ENCODE results near the gene SAMMSON.

Gene SAMMSON

DNA sequence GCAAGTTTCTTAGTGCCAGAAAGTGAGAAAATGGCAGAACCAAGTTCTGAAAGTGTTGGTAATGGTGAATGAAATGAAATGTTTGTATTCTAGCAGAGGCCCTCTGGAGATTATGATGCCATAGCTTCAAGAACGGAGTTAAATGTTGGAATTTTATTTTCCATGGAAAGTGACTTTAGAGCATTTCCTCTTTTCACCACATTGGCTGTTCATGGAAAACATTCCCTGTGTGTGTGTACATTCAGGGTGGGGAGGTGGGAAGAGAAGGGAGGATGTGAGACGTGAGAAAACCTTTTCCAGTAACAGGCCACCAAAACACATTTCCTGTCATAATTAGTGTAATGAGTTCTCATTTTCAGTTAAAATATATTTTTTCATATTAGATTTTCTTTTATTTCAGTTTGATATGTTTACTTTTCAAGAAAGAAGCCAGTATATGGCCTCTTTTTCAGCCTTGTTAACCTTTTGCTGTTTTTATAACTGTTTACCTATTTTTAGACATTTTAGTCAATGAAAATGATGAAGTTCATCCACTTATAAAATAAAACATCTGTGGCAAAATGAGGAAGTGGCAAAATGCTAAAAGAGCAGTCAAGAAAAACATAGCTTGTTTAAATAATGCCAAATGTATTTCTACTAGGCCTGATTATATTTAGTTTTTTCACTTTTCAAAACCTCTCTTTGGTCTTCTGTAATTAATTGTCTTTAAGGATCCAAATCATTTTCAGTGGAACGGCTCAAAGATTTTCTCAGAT lies 21.6 kb downstream of the SAMMSON start:
- no peak for DNase-seq

GRCh38 chr3:70028361-70028760 lies 28.8 kb downstream of the SAMMSON start:
- DNase-seq: no peak

- no peak for DNase-seq
These were observed 39.2 kb downstream of the SAMMSON start for GRCh38 chr3:70038693-70039092.

- no peak for DNase-seq
These were observed 40.9 kb downstream of the SAMMSON start for GRCh38 chr3:70040386-70040785.

- no peak for DNase-seq
These were observed 43.1 kb downstream of the SAMMSON start for GRCh38 chr3:70042641-70043040.

DNA sequence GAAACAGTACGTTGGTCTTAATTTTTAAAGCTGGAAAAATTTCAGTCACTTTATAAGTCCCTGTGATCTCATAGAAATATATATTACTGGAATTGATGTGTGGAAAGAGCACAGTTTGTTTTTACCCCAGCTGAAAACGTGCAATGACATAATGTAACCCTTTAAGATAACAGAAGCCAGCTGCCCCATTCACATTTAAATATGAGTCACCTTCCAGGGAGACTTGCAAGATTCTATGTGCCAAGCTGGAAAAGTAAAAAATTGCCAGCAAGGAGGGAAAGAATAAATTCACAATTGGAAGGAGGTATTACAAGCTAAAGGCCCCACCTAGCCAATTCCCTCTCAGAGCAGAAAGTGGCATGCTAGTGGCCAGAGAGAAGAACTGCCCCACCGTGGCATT lies 50.2 kb downstream of the SAMMSON start:
- no peak for DNase-seq

- DNase-seq: no peak
These were observed 53.8 kb downstream of the SAMMSON start for GRCh38 chr3:70053293-70053692.

- DNase-seq: no peak
These were observed 56.5 kb downstream of the SAMMSON start for GRCh38 chr3:70056081-70056480.

- no peak for DNase-seq
These were observed 57.9 kb downstream of the SAMMSON start for GRCh38 chr3:70057426-70057825.

DNA sequence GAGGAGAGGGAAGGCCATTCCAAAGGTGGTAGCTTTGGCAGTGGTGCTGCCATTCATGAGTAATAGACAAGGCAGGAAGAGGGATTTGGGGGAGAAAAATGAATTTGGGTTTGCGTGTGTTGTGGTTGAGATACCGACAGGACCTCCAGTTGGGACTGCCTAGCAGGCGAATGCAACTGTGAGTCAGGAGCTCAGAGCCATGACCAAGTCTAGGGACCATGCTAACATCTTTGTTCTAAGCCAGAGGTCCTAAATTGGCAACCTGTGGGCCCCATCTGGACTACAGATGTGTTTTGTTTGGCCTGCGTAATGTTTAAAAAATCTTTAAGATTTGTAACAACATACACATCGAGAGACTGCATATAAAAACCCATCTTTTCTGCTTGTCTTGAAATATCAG lies 61.6 kb downstream of the SAMMSON start:
- no peak for DNase-seq

DNA sequence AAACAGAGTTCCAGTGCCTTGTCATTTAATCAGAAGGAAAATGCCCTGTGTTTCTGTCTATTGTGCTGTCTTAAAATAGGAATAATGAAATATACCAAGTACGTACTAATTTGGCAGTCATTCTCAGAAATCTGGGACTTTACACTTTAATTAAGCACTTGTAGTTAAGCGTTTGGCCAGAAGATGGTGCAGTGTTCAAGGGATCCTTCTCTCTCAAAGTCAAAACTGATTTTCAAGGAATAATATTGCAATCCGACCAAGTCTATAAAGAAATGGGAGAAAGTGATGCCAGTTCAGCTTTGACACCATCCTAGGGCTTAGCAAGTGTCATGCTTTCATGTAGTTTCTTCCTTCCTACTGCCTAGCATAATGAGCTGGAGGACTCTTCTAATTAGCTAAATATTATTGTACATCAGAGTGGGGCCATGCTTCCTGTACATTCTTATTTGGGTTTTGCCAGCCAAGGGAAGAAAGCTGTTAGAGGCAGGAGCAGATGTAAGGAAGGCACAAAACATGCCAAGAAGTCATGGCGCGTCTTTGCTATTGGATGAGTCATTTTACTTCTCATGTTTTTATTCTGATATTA lies 64.8 kb downstream of the SAMMSON start:
- no peak for DNase-seq

DNA sequence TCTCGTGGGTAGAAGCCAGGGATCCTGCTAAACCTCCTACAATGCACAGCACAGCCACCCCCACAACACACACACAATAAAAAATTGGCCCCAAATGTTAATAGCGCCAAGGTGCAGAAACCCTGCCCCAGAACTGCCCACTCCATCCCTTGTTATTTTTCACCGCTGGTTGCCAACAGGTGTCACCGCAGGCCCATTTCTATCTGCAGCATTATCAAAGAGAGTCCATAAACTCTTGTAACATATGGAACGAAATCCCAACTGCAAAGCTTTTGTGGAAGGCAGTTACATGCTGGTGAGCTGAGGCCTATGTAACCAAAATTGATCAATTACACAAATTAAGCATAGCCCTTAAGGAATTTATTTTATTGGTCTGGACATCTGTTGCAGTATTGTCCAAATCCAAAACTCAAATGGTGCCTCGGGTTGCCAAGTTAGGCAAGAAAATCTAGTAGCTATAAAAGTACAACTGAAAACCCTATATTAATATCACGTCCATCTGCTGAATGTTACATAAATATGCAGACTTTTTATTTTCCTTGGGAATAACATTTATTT lies 66.2 kb downstream of the SAMMSON start:
- DNase-seq: no peak

GRCh38 chr3:70067860-70068521 lies 68.5 kb downstream of the SAMMSON start:
- no peak for DNase-seq

DNA sequence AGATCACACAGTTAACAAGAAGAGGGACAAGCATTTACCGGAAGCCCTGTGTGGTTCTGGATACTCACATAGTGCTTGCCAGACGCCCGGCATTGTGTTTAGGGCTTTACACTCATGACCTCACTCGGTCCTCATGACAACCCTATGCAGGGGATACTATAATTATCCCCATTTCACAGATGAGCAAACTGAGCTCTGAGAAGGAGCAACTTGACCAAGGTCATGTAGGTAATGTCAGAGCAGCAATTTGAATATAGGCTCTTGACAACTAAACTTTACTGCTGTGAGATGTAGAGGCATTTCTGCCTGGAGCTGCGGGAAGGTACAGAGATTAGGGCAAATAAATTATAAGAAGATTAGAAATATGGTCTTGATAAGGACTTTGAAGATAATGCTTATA lies 70.0 kb downstream of the SAMMSON start:
- DNase-seq: no peak

DNA sequence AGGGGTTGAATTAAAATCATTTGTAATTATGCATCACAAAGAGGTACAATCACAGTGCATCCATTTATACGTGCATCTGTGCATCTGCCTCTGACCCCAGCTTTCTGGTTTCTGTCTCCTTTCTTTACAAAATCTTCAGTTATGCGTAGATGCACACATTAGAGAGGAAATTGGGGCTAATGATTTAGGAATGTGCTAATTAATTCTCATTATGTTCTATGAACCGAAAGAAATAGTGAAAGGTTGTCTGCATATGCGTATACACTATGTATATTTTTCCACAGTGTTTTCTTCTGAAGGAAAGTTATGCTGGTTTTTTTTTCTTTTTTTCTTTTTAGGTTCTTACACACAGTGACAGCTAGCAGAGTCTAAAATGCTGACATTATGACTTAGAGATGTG lies 71.6 kb downstream of the SAMMSON start:
- no peak for DNase-seq

- DNase-seq: no peak
These were observed 72.6 kb downstream of the SAMMSON start for GRCh38 chr3:70072180-70072579.

- DNase-seq: no peak
These were observed 73.2 kb downstream of the SAMMSON start for GRCh38 chr3:70072754-70073153.

DNA sequence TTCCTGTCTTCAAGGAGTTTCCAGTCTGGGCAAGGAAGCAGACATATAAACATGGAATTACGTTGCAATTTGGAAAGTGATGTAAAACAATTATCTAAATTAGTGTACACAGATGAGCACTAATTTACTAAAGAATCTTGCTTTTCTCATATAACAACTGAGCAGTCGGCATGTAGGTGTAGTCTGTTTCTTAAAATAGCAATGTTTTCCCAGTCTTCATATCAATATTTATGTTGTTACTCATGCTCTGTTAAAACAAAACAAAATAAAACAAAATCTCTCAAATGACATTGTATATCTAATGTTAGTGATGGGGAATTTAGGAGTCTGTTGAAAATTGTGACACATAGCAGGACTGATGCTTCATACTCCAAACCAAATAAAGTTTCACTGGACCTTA lies 75.6 kb downstream of the SAMMSON start:
- no peak for DNase-seq

DNA sequence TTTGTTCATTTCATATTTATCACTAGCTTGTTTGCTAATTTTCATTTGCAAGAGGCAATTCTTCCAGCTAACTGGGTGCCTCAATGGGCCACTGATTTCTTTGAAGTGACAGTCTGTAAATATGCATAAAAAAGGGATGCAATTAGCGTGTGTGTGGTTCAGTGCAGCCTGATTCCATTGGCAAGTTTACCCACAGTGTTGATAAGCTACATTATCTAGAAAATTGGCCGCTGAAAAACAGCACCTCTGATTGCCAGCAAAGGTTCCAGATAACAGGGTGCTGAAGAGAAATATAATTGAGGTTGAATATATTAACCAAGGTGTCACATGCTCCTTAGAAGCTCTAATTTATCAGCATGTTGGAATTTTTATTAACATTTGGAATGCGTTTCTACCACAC lies 76.9 kb downstream of the SAMMSON start:
- no peak for DNase-seq

DNA sequence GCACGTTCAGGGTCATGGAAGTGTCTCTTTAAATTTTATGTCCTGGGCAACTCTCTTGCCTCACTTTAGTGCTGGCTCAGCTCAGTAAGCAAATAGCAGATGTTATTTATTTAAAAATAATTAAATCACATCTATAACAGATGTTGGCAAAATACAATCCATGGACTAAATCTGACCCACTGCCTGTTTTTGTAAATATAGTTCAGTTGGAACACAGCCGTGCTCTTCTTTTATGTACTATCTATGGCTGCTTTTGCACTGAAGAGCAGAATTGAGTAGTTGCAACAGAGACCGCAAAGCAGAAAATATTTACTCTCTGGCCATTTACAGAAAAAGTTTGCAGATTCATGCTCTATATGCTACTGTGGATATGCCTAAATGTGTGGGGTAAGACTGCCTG lies 79.2 kb downstream of the SAMMSON start:
- DNase-seq: no peak

GRCh38 chr3:70085613-70086012 lies 86.1 kb downstream of the SAMMSON start:
- DNase-seq: no peak

DNA sequence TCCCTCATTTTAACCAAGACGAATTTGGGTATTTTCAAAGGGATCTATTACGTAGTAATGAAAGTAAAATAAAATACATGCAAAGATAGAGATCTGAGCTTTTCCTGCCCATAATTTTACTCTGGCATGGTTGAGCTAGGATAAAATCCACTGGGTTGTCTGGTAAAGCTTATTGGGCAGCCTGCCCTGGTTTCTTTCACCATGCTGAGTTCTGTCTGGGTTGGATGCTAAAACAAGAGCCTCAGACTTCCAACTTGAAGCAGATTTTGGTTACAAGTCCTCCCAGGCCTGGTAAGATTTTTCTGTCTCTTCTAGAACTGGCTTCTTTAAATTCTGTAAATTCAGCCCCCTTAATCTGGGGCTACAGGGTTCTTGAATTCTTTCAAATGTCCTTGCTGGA lies 86.8 kb downstream of the SAMMSON start:
- no peak for DNase-seq

DNA sequence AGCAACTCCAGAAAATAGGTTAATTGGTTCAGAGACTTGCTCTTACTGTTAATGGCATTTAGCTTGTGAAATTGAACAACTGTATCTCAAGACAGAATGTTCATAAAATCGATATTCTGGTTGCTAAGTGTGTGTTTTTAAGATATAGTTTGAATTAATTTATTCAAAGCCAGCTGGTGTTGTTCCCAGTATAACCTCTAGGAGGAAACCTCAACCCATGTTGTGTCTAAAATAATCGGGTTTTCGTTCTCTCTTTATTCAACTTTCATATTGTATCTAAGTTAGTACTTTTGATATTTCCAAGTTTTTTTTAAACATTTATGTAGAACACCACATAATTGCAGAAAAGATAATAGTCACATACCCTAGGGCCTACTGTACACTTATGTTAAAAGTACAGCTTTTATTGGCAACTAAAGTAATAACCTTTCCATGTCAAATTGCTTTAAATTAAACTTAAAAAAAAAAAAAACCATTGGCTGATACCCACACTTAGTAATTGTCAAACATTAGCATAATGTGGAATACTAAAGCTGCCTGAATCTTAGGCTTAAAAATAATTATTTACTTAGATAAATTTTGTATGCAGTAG lies 90.9 kb downstream of the SAMMSON start:
- DNase-seq: no peak

DNA sequence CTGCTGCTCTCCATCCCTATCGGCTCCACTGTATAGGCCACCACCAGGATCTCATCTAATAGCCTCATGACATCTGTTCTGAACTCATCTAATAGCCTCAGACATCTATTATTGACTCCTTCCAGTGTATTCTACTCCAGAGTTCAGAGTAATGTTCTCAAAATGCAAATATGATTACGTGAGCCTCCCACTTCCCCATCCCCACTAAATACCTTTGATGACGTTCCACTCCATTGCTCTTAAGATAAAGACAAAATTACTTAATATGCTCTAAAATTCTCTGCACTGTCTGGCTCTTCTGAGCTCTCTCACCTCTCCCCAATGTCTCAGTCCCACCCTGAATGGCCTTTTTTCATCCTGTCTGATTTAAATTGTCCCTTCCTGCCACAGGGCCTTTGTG lies 94.7 kb downstream of the SAMMSON start:
- no peak for DNase-seq
